ENCODE measurements around the gene PPP1R3C.

The PPP1R3C gene

DNA sequence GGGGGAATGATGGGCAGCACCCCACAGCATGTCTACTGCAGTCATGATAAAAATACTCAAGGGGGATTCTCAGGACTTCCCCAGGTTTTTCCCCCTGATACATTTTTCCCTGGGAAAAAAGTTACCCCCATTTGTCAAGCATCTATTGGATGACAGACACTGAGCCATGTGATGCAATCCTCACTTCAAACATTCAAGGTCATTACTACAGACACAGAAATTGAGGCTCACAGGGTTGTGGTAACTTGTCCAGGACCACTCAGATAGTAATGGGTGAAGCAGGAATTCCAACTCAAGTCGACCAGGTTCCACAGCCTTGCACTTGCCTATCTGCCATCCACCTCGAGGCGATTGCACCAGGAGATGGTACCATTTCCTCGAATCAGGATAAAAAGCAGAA lies 31.7 kb downstream of the PPP1R3C start:
- no peak for DNase-seq (ENCODE audit: low spot score)

DNA sequence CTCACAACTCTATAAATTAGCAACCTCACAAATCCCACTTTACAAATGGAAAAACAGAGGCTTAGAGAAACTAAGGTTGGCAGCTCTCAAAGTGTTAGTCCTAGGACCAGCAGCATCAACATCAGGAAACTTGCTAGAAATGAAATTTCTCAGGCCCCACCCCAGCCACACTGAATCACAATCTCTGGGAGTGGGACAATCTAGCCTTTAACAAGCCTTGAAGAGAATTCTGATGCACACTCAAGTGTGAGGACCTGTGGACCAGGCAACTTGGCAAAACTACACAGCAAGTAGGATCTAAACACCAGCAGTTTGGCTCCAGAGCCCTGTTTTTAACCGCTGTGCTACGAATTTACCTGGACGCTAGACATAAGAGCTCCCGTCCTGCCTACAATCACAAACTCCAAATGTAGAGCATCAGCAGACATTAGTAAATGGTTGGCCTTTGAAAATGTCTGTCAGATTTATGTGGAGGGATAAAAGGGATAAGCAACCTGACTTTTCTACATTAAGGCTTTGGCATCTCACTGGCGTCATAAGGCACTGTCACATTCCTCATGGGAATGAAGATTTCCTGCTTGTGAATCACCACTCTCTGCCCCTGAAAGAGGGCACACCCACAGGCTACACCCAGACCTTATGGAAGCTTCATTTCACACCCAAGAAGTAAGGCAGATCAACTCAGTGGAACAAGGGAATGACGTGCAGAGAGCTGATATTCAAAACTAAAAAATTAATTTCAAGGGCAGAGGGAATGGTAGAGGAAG lies 34.5 kb downstream of the PPP1R3C start:
- no peak for DNase-seq (ENCODE audit: low spot score)

DNA sequence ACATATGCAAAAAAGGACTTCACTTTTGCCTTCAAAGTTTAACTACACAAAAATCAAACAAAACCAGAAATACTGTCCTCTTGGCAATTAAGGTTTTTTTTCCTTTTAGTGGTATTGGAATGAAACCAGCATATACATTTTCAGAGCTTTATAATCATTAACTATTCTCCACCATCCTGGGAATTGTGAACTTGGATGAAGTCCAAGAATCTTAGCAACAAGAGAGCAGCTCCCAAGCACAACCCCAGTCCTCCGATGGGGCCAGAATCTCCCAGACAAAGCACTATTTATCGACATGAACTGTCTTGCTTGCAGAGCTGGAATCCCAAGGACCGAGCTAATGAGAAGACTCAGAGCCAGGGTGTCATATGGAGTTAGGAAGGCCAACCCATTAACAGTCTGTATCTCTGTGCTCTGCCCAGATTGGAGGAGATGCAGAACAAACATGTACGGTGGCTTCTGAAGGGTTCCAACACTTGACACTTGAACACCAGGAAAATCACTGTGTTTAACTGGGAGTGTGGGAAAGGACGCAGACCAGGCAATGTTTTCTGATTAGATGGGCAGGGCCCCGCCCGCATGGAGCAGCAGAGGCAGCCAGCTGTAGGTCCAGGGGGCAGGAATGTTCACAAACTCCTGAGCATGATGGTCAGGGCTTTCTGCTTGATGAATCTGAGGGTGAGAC lies 35.5 kb downstream of the PPP1R3C start:
- no peak for DNase-seq (ENCODE audit: low spot score)

DNA sequence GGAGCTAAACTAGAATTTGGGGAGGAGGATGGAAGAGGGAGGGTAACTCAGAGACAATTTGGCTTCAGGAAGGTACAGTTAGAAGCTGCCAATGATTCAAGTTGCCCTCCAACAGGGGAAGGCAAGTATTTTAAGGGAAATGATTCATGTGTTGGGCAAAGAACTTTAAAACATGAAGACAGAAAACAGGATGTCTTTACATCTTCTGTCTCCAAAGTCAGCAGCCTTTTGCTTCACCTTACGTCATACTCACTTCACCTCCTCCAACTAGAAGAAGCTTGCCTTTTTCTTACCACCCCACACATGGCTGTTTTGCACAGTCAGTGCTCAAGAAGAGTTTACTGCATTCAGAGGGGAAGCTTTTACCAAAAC lies 36.1 kb downstream of the PPP1R3C start:
- no peak for DNase-seq (ENCODE audit: low spot score)

DNA sequence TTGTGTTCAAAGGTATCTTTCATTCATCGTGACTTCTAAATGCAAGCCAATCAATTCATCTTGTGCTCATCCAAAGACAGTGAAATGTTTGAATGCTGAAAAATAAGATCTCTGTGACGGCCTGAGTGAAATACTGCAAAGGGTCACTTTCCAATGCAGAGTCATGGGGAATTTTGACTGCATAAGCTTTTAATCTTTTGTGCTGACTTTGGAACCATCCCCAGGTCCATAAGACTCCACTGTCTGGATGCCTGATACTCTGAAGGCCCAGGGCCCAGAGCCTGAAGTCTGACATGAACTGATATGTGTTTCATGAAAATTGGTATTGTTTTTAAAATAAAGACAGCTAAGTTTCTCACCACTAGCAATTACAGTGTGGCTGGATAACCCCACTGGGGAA lies 39.0 kb downstream of the PPP1R3C start:
- DNase-seq (ENCODE audit: low spot score), result no peak

DNA sequence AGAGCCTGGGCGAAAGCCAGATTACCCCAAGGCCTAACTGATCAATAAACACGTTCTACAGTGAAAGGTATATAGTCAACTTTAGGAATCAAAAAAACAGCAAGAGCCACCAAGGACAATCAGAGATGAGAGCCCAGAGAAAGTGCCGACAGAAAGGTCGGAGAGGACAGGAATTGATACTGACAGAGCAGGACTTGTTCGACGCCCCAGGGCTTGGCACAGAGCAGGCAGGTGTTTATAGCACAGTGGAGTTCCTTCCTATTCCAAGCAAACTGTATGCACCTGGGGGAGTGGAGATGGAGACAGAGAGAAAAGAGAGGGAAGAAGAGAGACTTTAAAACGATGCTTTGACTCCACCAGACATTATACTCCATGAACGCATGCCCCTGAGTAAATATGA lies 39.5 kb downstream of the PPP1R3C start:
- DNase-seq (ENCODE audit: low spot score), result no peak

DNA sequence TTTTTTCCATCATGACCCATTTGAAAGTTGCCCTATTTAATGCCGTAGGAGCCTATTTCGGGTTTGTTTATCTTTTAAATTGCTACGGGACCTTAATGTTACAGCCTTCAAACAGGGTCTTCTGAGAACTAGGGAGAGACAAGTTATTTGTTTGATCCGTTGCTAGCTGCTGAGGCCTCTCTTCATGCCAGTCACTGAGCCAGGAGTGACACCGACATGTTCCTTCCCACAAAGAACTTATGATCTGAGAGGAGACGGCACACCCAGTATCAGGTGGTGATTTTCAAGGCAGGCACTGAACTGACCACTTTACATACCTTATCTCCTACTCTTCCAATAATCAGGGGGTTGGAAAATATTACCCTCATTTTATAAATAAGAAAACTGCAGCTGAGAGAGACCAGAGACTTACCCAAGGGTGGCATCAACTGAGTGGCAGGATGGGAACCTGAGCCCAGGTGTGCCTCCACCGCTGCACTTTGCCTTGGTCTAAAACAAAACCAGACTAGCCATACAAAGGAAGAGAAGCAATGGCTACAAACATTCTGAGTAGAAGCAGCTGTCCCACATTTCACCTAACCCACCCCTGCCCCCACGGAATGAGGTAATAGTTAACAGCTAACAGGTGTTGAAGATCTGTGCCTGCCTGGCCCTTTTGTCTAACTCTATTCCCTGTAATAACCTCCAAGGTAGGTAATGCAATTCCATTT lies 40.5 kb downstream of the PPP1R3C start:
- no peak for DNase-seq (ENCODE audit: low spot score)

DNA sequence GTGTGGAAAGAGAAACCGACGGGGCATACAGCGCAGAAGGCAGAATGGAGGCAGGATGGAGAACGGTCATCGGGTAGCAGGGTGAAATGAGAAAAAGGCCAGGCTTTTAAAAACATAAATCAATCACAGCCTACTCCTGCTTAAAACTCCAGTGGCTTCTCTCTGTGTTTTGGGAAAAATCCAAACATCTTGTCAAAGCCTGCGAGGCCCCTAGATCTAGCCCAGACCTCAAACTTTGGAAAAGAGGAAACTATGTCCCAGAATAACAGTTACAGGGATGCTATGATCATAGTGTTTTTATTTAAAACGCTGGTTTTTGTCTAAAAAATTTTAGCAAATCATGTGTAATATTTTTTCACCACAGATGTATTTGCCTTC lies 41.1 kb downstream of the PPP1R3C start:
- DNase-seq (ENCODE audit: low spot score), result no peak

DNA sequence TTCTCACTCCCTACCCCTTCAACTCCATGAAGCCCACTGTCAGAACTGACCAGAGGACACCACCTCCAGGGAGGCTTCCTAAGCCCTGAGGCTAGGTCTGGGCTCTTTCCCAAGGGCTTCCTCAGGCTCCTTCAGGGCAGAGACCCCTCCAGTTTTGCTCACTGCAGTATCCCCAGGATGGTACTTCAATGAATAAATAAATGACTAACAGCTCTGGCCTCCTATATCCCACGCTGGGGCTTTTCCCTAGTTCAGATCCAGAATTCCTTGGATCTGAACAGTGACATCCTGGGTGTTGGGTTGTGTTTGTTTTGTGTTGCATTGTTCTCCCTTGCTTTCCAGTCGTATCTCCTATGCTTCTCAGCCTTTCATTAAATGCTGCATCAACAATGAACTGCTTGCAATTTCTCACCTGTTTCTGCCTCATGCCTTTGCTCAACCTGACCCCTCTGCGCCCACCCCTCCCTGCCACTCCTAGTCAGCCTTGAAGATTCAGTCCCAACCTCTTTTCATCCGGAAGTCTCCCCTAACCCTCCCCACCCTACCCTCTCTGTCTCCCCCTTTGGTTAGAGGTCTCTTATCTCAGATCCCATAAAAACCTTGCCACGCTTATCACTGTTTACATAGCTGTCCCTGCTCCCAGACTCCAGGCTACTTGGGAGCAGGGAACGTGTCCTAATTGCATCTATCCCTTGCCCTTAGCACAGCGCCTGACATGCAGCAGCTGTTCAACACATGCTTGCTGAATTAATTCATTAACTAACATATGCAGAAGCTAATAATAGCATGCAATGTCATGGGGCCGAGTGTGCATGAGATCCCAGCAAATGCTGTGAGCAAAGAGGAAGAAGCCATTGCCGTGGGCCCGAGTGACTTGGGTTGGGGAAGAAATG lies 41.7 kb downstream of the PPP1R3C start:
- peak; percentile 53 for DNase-seq (ENCODE audit: low spot score)

DNA sequence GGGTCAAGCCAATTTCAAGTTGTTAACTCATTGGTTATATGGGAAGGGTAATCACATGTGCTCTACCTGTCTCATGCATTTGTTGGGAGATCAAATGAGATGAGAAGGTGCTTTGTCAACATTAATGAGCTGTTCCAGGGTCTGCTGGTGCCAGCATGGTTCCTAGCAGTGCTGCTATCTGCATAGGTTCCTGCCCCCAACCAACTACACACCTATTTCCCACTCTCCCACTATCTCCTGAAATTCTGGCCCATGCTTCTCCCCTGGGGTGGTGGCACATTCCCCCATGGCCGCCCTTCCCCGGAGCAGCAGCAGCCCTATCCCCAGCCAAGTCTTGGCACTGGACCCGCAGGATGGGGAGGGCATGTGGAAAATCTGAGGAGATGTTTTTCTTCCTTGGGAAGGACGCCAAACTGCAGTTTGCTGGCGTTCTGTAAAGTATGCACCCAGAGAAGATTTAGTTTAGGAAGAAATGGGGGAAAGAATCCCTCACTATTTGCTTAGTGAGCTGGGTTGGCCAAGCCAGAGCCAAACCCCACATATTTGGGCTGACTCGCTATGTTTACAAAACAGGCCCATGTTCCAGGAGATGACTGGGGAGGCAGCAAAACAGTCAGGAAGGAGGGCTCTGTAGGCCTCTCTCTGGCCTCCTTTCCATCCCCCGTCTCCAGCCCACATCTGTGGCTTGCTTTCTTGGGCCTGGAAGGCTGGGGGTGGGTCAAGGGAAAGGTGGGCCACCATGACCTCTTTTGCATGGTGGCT lies 42.5 kb downstream of the PPP1R3C start:
- DNase-seq (ENCODE audit: low spot score), result no peak

DNA sequence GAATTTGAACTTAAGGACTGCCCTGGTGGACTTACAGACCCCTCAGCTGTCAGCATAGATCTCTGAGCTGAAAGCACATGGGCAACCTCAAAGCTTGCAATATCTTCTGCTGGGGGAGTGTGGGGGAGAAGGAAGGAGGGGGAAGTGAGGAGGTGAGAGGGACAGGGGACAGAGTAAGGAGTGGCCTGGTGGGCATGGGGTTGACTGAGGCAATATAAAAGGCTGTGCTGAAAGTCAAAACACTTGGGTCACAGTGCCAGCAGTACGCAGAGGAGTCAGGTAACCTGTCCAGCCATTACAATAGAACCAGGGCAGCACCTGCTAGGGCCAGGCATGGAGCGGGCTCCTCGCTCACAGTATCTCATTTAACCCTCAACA lies 43.2 kb downstream of the PPP1R3C start:
- no peak for DNase-seq (ENCODE audit: low spot score)

DNA sequence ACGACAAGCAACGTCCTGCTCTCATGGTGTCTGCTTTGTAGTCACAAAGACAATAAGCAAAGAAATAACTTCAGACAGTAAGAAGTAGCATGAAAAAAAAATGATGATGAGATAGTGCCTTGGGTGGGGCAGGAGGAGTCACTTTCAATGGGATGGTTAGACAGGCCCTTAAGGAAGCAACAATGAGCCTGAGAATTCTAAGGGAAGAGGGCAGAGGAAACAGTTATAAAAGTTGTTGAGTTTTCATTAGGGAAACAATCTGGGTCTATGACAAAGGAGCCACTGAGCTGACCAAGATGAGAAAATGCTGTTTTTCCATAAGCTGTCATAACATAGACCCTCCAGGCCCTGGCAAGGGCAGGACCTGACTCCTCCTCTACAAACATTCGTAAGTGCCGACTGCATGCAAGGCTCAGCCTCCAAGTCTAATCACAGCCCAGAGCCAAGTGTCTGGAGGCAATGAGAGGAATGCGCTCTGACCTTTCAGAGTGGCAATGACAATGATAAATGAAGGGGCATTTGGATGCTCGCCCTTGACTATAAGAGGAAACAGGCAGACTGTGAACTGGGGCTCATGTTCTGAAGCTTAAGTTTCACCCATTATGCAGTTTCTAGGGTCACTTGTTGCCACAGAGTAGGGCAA lies 43.7 kb downstream of the PPP1R3C start:
- DNase-seq (ENCODE audit: low spot score), result no peak

DNA sequence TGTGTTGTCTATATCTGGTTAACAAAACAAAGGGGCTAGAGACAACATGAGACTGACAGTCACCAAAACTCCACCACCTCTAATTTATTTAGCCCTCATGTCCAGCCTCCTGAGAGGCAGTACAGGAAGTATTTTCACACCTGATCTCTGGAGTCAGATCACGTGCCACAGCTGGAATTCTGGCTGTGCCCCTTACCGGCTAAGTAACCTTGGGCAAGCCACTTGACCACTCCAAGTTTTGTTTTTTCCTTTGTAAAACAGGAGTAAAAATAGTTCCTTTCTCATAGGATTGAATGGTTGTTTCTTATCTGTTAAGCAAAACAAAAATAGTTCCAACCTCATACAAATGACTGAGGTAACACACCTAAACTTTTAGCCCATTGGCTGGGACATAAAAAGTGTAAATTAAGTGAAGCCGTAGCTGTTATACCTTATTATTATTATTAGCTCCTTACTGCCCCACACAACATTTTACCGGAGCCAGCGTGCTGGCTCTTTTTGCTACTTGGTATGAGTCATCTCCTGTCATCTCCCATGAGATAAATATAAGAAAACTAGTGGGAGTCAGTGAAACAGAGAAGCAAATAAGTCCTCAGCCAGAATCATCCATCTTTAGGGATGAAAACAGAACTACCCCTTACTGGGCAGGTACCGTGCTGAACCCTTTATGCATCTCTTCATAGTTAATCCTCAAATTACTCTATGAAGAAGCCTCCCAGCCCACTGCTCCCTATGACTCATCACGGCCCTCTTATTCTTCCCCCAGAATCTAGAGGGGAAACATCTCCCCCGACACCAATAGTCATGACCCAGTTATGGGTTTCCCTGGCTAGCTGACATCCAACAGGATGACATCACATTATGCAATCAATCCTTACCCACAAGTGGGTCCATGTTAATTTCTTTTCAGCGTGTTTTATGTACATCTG lies 44.9 kb downstream of the PPP1R3C start:
- DNase-seq (ENCODE audit: low spot score), result no peak

DNA sequence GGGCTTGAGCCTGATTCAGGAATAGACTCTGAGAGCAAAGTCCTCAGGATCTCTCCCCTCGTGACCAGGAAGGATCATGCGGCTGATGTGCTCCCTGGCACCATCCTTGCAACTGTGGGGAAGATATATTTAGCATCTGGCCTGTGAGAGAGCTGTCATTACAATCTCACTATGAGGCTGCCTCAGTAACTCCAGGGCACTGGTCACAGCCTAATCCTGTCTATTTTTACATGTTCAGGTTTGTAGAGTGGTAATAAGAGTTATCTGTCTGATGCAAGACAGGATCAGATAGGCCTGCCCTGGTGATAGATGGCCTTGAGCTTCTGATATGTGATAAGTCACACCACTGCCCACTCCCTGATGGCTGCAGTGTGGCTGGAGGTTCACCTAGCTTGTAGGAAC lies 50.7 kb downstream of the PPP1R3C start:
- DNase-seq (ENCODE audit: low spot score), result no peak

DNA sequence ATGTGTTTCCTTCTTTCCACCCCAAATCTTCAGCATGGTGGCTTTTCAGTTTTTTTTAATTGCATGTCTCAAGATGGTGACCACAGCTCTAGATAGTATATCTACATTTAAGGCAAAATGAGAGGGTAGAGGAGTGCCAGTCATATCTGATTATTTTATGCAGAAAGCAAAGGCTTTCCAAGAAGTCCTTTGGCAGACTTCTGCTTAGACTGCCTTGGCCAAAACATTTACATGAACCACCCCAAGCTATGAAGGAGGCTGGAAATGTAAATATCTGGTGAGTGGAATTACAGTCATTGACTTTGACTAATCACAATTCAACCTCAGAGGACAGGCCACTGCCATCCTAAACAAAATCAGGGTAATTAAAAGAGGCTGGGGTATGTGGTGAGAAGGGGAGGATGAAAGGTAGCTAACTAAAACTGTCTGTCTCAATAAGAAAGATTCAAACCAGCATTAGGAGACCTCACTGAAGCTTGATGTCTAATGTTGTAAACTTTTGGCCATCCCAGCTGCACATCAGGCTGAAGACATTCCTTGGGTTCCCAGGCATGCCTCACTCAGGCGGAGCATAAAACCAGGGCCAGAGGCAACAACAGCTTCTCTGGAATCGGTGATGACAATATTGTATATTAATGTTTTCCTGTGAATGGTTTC lies 53.4 kb downstream of the PPP1R3C start:
- DNase-seq (ENCODE audit: low spot score), result no peak

Measured in SK-N-DZ (cell line).